ENCODE measurements around the gene CHST5.

GRCh38 chr16:75567911-75568310, 32.0 kb upstream of the CHST5 start:
- TF ChIP-seq, protein P1, sequence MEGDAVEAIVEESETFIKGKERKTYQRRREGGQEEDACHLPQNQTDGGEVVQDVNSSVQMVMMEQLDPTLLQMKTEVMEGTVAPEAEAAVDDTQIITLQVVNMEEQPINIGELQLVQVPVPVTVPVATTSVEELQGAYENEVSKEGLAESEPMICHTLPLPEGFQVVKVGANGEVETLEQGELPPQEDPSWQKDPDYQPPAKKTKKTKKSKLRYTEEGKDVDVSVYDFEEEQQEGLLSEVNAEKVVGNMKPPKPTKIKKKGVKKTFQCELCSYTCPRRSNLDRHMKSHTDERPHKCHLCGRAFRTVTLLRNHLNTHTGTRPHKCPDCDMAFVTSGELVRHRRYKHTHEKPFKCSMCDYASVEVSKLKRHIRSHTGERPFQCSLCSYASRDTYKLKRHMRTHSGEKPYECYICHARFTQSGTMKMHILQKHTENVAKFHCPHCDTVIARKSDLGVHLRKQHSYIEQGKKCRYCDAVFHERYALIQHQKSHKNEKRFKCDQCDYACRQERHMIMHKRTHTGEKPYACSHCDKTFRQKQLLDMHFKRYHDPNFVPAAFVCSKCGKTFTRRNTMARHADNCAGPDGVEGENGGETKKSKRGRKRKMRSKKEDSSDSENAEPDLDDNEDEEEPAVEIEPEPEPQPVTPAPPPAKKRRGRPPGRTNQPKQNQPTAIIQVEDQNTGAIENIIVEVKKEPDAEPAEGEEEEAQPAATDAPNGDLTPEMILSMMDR (IDR thresholded peaks at IDR 0.05) = no peak
- no peak for TF ChIP-seq POLR2A (IDR thresholded peaks at IDR 0.05)

Data from esophagus squamous epithelium (tissue), 4 donors.